Neural progenitor cell (in vitro differentiated cells): Measurements from ENCODE around the gene GGTLC2.

Source experiments
- EZH2 ChIP-seq: fragments of 200-600 bp; sonication (generic); IDR thresholded peaks from 2 replicates; pipeline ENCODE4 v1.6.1; 2017; ENCODE audit warnings: antibody characterized with exemption, mild to moderate bottlenecking, moderate library complexity
- TF ChIP-seq, protein P1 (sequence below): fragments of 200-600 bp; sonication (generic); IDR thresholded peaks from 2 replicates; pipeline ENCODE4 v1.5.1; 2017; ENCODE audit warnings: antibody characterized with exemption, mild to moderate bottlenecking

DNA sequence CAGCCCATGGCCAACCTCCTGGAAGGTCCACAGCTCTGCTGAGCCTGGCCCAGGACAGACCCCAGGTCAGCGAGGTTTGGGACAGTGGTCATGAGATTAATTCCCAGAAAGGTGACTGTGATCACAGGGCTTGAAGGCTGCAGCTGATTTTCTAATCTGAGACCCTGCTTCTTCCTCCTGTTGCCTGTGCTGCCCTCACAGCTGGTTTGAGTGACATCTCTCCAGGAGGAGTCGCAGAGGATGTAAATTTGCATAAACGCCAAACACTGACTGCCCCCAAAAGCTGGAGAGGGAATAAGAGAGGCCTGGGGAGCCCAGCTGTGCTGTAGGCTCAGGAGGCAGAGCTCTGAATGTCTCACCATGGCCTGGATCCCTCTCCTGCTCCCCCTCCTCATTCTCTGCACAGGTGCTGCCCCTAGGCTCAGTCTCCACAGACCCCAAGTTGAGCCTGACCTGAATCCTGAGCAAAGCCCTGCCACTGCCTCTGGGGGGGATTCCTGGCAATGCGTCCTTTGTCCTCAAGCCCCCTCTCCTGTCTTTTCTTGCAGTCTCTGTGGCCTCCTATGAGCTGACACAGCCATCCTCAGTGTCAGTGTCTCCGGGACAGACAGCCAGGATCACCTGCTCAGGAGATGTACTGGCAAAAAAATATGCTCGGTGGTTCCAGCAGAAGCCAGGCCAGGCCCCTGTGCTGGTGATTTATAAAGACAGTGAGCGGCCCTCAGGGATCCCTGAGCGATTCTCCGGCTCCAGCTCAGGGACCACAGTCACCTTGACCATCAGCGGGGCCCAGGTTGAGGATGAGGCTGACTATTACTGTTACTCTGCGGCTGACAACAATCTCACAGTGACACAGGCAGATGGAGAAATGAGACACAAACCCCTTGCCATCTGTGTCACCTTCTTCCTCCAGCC lies 23.8 kb downstream of the GGTLC2 start:
- TF ChIP-seq, protein P1, sequence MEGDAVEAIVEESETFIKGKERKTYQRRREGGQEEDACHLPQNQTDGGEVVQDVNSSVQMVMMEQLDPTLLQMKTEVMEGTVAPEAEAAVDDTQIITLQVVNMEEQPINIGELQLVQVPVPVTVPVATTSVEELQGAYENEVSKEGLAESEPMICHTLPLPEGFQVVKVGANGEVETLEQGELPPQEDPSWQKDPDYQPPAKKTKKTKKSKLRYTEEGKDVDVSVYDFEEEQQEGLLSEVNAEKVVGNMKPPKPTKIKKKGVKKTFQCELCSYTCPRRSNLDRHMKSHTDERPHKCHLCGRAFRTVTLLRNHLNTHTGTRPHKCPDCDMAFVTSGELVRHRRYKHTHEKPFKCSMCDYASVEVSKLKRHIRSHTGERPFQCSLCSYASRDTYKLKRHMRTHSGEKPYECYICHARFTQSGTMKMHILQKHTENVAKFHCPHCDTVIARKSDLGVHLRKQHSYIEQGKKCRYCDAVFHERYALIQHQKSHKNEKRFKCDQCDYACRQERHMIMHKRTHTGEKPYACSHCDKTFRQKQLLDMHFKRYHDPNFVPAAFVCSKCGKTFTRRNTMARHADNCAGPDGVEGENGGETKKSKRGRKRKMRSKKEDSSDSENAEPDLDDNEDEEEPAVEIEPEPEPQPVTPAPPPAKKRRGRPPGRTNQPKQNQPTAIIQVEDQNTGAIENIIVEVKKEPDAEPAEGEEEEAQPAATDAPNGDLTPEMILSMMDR: no peak
- no peak for TF ChIP-seq EZH2
